Activated CD8-positive, alpha-beta memory T cell treated with anti-CD3 and anti-CD28 coated beads for 48 hours (primary cell): ENCODE data around the gene UBE2D2.

Experiments
- DNase-seq, 3 experiments: peaks; one replicate each; pipeline ENCODE4 v3.0.0-alpha.2; 2020; ENCODE audit warnings: low read depth in 2 of 3, low spot score in 2 of 3

UBE2D2 gene

GRCh38 chr5:139646912-139647505 lies 85.9 kb downstream of the UBE2D2 start:
- no peak for DNase-seq

- no peak for DNase-seq
Measured at GRCh38 chr5:139647506-139648204, 86.5 kb downstream of the UBE2D2 start.

GRCh38 chr5:139648205-139649081 lies 87.3 kb downstream of the UBE2D2 start, which contains the start of gene CXXC5:
Gene CXXC5 (plus strand): TSS chr5:139648349. CDS start chr5:139680524, 32,175 bp downstream.
- no peak for DNase-seq

- no peak for DNase-seq
Measured at GRCh38 chr5:139649082-139649991, 88.2 kb downstream of the UBE2D2 start.

GRCh38 chr5:139650031-139650688 lies 89.0 kb downstream of the UBE2D2 start:
- no peak for DNase-seq

- DNase-seq = no peak
Measured at GRCh38 chr5:139650689-139651042, 89.5 kb downstream of the UBE2D2 start.

- no peak for DNase-seq
Measured at GRCh38 chr5:139651043-139651834, 90.1 kb downstream of the UBE2D2 start.

- no peak for DNase-seq
Measured at GRCh38 chr5:139651853-139652787, 91.0 kb downstream of the UBE2D2 start.

GRCh38 chr5:139652788-139653241 lies 91.7 kb downstream of the UBE2D2 start:
- DNase-seq = no peak

- DNase-seq = no peak
Measured at GRCh38 chr5:139653616-139654015, 92.5 kb downstream of the UBE2D2 start.

- no peak for DNase-seq
Measured at GRCh38 chr5:139654464-139654863, 93.3 kb downstream of the UBE2D2 start.

- DNase-seq = no peak
Measured at GRCh38 chr5:139654871-139655491, 93.8 kb downstream of the UBE2D2 start.

GRCh38 chr5:139655727-139656271 lies 94.7 kb downstream of the UBE2D2 start:
- no peak for DNase-seq

- DNase-seq = no peak
Measured at GRCh38 chr5:139657363-139658321, 96.5 kb downstream of the UBE2D2 start.

GRCh38 chr5:139658501-139658927 lies 97.4 kb downstream of the UBE2D2 start:
- DNase-seq = no peak

GRCh38 chr5:139658928-139659667 lies 98.0 kb downstream of the UBE2D2 start:
- no peak for DNase-seq
